ENCODE data around the gene TMEM187. TPM values are rescaled to one million over a fixed set of nuclear protein-coding genes. Genes with fewer than 3 reads are reported as not detected.

TMEM187 gene
- total and polyA plus RNA-seq, 2 donors (not counting 3 experiments of a cell fraction or from before 2014, with no cell fraction given): 2.6 to 15.7 TPM

- POLR2A ChIA-PET: interaction anchor here (1.0 to 1.6 kb wide), 2 partner anchors 24 to 47 kb away, joined by 3 to 5 read pairs; partner anchors contain the start of gene HCFC1
- Histone ChIP-seq H3K9me3 (replicated peaks; ENCODE audit: control insufficient read depth, insufficient read depth, low read length) (no peaks in the 10 kb centered on the region), H3K4me2 (ENCODE audit: insufficient read depth, low read length) (no peak overlapping the region), H3K9me1 (replicated peaks; ENCODE audit: control insufficient read depth, extremely low read depth, insufficient read depth, low read length) (no peaks in the 10 kb centered on the region), H2AFZ (ENCODE audit: low read depth, low read length) (no peak overlapping the region), H3K4me1 (ENCODE audit: control insufficient read depth, extremely low read depth, insufficient read depth, low read length) (peaks cover 48% of the 10 kb centered on the region), H3K79me2 (ENCODE audit: control insufficient read depth, insufficient read depth, low read length) (peaks cover 2% of the 10 kb centered on the region), H3K36me3 (ENCODE audit: control insufficient read depth in 2 of 2, extremely low read depth in 1 of 2, insufficient read depth in 2 of 2, low read length in 2 of 2) (no peaks in the 10 kb centered on the region), H3K4me3 (replicated peaks in 1 of 3; ENCODE audit: insufficient read depth in 1 of 3, low read depth in 1 of 3, low read length in 3 of 3) (no peak overlapping the region), H3K27ac (ENCODE audit: insufficient read depth, low read depth, low read length) (no peak overlapping the region), H3K9ac (replicated peaks; ENCODE audit: extremely low read depth, insufficient read depth, low read length) (no peak overlapping the region), H3K27me3 (ENCODE audit: control insufficient read depth in 2 of 2, insufficient read depth in 2 of 2, low read length in 2 of 2) (no peaks in the 10 kb centered on the region), H4K20me1 (replicated peaks; ENCODE audit: control insufficient read depth, extremely low read depth, insufficient read depth, low read length) (no peaks in the 10 kb centered on the region)
- dilution Hi-C loops (cut with MboI; ENCODE audit: extremely low pct_ligation_motif_present, low sequenced_read_pairs): no loop called here
- intact Hi-C loops (cut with micrococcal nuclease): loop anchor here (1.0 kb wide), 3 partner anchors 23 to 159 kb away; no protein-coding TSS in a partner anchor
- BruUV-seq (replicated peaks): no TSS peak
- TF ChIP-seq MYC (IDR thresholded peaks at IDR 0.05; ENCODE audit: low read depth, low read length): no peak
- TF ChIP-seq EZH2 (IDR thresholded peaks at IDR 0.05; ENCODE audit: borderline replicate concordance, low read depth, low read length, severe bottlenecking): no peak
- TF ChIP-seq GATA2 (IDR thresholded peaks at IDR 0.05; ENCODE audit: insufficient read depth, insufficient read length, low read depth, low read length): no peak
- no peak for TF ChIP-seq JUN (IDR thresholded peaks at IDR 0.05; ENCODE audit: borderline replicate concordance, insufficient read depth, insufficient read length, low read depth)
- TF ChIP-seq POLR2AphosphoS5 (IDR thresholded peaks at IDR 0.05; ENCODE audit: insufficient read depth, low read depth, low read length): no peak
- TF ChIP-seq POLR2A (IDR thresholded peaks at IDR 0.05; ENCODE audit: low read depth, low read length): no peak
- peak in 1 of 2 donors; percentile 32 for TF ChIP-seq CTCF (IDR thresholded peaks at IDR 0.05; ENCODE audit: extremely low read depth in 1 of 2, insufficient read depth in 1 of 2, low read depth in 1 of 2, low read length in 2 of 2)
- CTCF ChIA-PET: interaction anchor here (0.6 to 9.0 kb wide), 5 partner anchors 9 to 161 kb away, joined by 3 to 253 read pairs (median 20); partner anchors contain the start of genes NAA10, PLXNB3 and RENBP
- FAIRE-seq: peak; percentile 91
- peak; percentile 67 for DNase-seq (ENCODE audit: low read depth, low spot score)
These were observed 48.2 kb upstream of the TMEM187 start for GRCh38 chrX:153924149-153924861.

Measured in endothelial cell of umbilical vein (primary cell).